HG03565 (cell line): ENCODE measurements around the gene ANO3.

Experiments used
- ATAC-seq: cut with Tn5 transposase; IDR thresholded peaks from one replicate; pipeline ENCODE4 v1.9.1; 2021; ENCODE audit warnings: mild to moderate bottlenecking, moderate library complexity; ENCODE audit not compliant: unreplicated experiment

The ANO3 gene

DNA sequence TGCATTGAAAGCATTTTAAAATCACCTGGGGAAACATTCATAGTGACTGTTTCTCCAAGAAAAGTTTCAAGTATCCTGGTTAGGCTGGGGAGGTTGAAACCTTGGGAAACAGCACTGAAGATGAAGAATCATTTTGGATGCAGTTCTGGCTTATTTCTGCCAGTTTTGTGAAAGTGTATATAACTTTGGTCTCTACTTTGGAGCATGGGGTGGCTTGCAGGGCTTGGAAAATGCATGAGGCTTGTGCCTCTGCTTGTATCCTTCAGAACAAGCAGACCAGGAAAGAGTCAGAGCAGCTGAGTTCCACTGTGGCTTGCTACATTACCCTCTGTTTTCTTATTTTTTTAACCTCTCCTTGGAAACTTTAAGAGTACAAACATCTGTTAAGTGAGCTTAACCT is 370.5 kb downstream of the ANO3 start:
- ATAC-seq, result no peak

DNA sequence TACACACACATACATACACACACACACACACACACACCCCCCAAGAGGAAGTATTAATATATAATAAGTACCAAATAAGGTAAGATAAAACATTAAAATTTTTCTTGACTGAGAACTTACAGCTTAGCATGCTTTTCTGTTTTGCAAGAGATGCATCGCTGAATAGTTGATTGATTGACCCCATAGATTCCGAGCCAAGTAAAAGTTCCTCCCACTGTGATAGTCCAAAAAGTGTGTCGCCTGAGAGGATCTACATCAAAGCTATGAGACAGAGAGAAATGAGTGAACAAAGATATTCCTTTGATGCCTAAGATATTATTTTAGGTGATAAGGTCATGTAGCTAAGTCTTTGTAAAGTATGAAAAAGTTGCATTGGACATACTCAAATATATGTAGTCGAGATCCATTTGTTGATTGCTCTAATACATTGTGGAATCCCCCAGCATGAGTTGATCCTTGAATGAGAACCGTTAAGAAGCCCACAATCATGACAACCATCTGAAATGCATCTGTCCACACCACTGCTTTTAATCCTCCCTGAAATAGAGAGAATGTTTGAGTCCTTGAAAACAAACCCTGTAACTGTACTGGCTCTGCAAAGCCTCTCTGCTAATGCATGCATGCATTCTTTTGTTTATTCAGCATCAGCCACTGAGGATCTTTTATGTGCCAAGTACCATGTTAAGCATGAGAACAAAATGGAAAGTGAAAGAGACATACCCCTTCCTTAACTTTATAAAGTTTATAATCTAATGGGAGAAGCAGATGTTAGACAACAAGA is 371.7 kb downstream of the ANO3 start:
- no peak for ATAC-seq

DNA sequence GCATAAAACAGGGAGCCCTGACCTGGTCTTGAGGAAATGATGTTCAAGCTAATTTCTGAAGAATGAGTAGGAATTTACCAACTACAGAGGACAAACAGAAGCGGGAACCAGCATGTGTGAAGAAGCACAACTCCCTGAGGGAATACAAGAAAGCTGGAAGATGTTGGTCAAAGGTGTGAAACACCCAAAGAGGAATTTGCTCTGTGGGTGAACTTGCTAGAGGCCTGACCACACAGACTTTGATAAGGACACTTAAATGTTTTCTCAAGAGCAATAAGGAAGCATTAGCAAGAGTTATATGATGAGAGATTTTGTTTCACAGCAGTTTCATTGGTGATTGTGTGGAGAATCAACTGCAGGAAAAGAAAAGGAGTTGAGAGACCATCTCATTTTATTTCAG is 372.3 kb downstream of the ANO3 start:
- no peak for ATAC-seq

DNA sequence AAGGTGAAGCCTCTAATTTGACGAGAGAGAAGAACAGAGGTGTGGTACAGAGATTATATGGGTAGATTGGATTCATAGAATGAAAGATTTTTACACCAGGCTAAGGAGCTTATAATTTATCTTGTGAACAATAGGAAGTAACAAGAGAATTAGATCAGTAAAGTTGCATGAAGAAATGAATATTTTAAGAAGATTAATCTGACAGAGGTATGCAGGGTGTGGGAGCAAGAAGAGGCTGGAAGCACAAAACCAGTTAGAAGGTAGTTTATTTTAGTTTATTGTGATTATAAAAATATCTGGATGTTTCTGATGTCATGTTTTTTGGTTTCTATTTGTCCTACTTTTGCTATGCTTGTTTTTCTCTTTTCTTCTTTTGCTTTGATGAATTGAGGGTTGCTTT is 374.3 kb downstream of the ANO3 start:
- ATAC-seq, result no peak

DNA sequence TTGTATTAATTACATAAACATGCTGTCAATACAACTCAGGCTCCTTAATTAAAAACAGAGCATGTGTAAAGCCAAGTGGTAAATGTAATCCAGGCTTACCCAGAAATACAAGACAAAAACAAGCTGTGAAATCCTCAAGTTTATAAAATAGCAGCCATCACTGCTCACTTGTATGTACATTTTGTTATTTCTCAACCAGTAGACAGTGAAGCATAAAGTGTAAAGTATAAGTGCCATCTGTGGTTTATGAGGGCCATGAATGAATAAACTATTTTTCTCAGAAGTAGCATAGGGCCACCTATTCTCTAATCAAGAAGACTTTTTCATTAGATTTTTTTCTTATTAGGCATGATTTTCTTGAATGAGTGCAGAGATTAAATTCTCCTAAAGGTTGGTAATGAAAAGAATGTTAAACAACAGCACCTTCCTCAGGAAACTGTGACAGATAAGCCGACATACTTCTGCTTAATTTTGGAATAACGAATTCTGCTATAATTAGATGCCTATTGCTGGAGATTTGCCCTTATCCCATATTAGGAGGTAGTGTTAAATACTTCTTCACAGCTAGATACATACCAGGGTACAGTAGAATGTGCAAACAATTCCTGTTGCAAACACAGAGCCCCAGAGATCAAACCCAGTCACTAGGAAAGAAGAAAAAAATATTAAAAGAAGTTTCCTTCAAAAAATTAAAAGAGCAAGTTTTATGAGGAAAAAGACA is 377.0 kb downstream of the ANO3 start:
- ATAC-seq, result no peak

DNA sequence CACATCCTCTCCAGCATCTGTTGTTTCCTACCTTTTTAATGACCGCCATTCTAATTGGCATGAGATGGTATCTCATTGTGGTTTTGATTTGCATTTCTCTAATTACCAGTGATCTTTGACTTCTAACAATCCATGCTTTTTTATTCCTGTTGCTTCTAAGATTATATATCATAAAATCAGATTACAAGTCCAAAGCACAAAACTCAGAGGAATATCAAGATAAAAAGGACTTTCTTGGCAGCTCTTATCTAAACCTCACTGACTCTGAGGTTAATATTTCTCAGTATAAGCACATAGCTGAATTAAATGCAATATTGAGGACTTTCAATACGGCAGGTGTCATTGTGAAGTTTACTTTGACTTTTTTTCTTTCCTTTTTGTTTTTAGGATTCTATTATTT is 378.6 kb downstream of the ANO3 start:
- ATAC-seq, result no peak

DNA sequence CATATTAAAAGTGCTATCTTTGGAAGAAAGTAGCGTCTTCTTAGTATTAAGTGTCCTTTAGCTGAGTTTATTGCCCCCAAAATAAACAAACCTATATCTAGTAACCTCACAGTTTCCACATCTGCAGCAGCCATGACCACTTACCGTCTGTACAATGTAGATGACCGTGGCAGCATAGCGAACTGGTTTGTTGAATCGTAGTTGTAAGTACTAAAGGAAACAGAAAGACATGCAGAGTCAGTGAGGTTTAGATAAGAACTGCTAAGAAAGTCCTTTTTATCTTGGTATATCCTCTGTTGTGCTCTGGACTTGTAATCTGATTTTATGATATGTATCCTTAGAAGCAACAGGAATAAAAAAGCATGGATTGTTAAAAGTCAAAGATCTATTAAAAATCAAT is 380.6 kb downstream of the ANO3 start:
- no peak for ATAC-seq
